NT2/D1 (cell line): ENCODE results near the gene PLEKHA5.
"Not testable (repeated sequence)": the region's sequence is repeated elsewhere in the genome, so short reads cannot be mapped to it uniquely, and the experiment has no call there.

Experiments used
- DNase-seq: peaks from one replicate; pipeline ENCODE4 v3.0.0-alpha.2; 2011; ENCODE audit warnings: low read depth, low spot score
- H3K27me3 ChIP-seq: 2 replicates; pipeline ENCODE4 v1.6.0; 2011; ENCODE audit warnings: mild to moderate bottlenecking; ENCODE audit not compliant: insufficient read length, insufficient read depth
- H3K36me3 ChIP-seq: 2 replicates; pipeline ENCODE4 v1.6.1; 2011; ENCODE audit warnings: mild to moderate bottlenecking, low read length, mixed read lengths; ENCODE audit not compliant: insufficient read depth, insufficient read length
- H3K4me1 ChIP-seq: 2 replicates; pipeline ENCODE4 v1.5.1; 2011; ENCODE audit not compliant: insufficient read depth, insufficient read length
- H3K4me3 ChIP-seq: 2 replicates; pipeline ENCODE4 v1.5.1; 2011; ENCODE audit warnings: low read depth; ENCODE audit not compliant: insufficient read length
- H3K9ac ChIP-seq: 2 replicates; pipeline ENCODE4 v1.6.0; 2011; ENCODE audit warnings: low read depth; ENCODE audit not compliant: insufficient read length
- H3K9me3 ChIP-seq: 2 replicates; pipeline ENCODE4 v1.5.1; 2011; ENCODE audit warnings: mild to moderate bottlenecking, low read length; ENCODE audit not compliant: insufficient read depth
- SUZ12 ChIP-seq: IDR thresholded peaks from 2 replicates; pipeline ENCODE4 v1.6.1; 2011; ENCODE audit not compliant: insufficient read length, insufficient read depth; ENCODE audit errors: extremely low read depth
- YY1 ChIP-seq: IDR thresholded peaks from 2 replicates; pipeline ENCODE4 v1.6.1; 2011; ENCODE audit not compliant: insufficient read length, insufficient read depth
- ZNF274 ChIP-seq: IDR thresholded peaks from 2 replicates; pipeline ENCODE4 v1.6.1; 2011; ENCODE audit warnings: mild to moderate bottlenecking, low read depth, low read length

The PLEKHA5 gene

GRCh38 chr12:19223695-19224094 lies 94.2 kb downstream of the PLEKHA5 start:
- no peak for DNase-seq
- Histone ChIP-seq H3K27me3 (no peaks in the 10 kb centered on the region), H3K9ac (no peak overlapping the region), H3K9me3 (peaks cover 5% of the 10 kb centered on the region; the same call in 1 of the 2 replicates), H3K4me1 (no peaks in the 10 kb centered on the region), H3K4me3 (no peak overlapping the region), H3K36me3 (no peaks in the 10 kb centered on the region)
- TF ChIP-seq ZNF274: no peak
- TF ChIP-seq YY1: no peak
- TF ChIP-seq SUZ12: no peak

DNA sequence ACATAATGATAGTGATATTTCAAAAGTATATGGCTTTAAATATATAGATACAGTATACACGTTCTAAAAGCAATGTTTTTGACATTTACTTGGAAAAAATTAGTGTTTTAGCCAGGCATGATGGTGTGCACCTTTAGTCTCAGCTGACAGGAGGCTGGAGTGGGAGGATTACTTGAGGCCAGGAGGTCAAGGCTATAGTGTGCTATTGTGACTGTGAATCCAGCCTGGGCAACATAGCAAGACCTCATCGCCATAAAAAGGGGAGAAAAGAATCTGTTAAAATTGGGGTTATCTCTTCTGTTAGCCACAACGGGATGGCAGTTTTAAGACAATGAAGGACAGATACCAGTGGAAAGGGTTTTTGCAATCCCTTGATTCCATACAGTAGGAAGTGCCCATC lies 95.2 kb downstream of the PLEKHA5 start:
- TF ChIP-seq YY1 (no peak), SUZ12 (no peak), ZNF274 (no peak)
- H3K4me1 ChIP-seq: no peaks in the 10 kb centered on the region
- H3K9ac ChIP-seq: no peak overlapping the region
- H3K4me3 ChIP-seq: no peak overlapping the region
- peaks cover 16% of the 10 kb centered on the region; the same call in 1 of the 2 replicates for H3K9me3 ChIP-seq
- DNase-seq: no peak
- no peaks in the 10 kb centered on the region for H3K36me3 ChIP-seq
- no peaks in the 10 kb centered on the region for H3K27me3 ChIP-seq

- Histone ChIP-seq H3K27me3 (no peaks in the 10 kb centered on the region), H3K9me3 (peaks cover 41% of the 10 kb centered on the region), H3K4me3 (no peak overlapping the region), H3K36me3 (peaks cover 5% of the 10 kb centered on the region), H3K4me1 (no peaks in the 10 kb centered on the region), H3K9ac (no peak overlapping the region)
- TF ChIP-seq YY1 (no peak), SUZ12 (no peak), ZNF274 (no peak)
- no peak for DNase-seq
Observed at GRCh38 chr12:19227190-19227879, 97.8 kb downstream of the PLEKHA5 start.

DNA sequence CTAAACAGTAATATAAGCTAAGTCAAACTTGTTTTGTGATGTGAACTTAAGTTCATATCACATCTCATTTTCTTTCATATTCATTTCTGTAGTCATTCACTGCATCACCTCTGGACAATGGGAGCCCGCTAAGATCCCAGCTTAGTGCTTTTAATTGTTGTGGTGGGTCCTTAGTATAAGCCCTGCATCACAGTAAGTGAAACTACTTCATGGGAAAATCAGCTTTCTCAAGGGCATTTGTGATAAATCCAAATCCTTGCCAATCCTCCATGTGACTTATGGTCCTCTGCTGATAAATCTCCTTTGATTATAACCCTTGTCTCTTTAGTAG lies 98.3 kb downstream of the PLEKHA5 start:
- no peak overlapping the region for H3K4me3 ChIP-seq

DNA sequence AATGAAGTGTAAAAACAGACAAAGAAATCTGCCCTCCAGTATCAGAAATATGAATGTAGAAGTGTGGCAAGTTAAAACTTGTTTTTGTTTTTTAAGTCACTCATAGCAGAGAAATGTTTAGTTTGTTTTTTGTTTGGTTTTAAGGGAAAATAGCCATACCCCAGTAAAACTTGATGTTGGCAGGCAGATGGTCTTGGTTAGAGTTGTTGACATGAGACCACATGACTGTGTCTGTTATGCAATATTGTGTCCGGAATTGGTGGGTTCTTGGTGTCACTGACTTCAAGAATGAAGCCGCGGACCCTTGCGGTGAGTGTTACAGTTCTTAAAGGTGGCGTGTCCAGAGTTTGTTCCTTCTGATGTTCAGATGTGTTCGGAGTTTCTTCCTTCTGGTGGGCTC lies 99.5 kb downstream of the PLEKHA5 start:
- not testable (repeated sequence) for H3K36me3 ChIP-seq, DNase-seq, H3K9ac ChIP-seq, H3K4me1 ChIP-seq, H3K4me3 ChIP-seq, H3K27me3 ChIP-seq
- peaks cover 43% of the 10 kb centered on the region for H3K9me3 ChIP-seq

More for the DNA sequence above, 98.3 kb downstream of the PLEKHA5 start:
- H3K9me3 ChIP-seq: peaks cover 43% of the 10 kb centered on the region
- TF ChIP-seq YY1: no peak
- no peak for TF ChIP-seq ZNF274
- no peak for TF ChIP-seq SUZ12
- H3K36me3 ChIP-seq: peaks cover 5% of the 10 kb centered on the region
- no peak for DNase-seq
- no peaks in the 10 kb centered on the region for H3K4me1 ChIP-seq
- H3K27me3 ChIP-seq: no peaks in the 10 kb centered on the region
- no peak overlapping the region for H3K9ac ChIP-seq

GRCh38 chr12:19230299-19230866 lies 100.8 kb downstream of the PLEKHA5 start:
- Histone ChIP-seq H3K4me1 (no peaks in the 10 kb centered on the region), H3K9me3 (peaks cover 43% of the 10 kb centered on the region), H3K27me3 (no peaks in the 10 kb centered on the region), H3K9ac (no peak overlapping the region), H3K36me3 (peaks cover 5% of the 10 kb centered on the region), H3K4me3 (no peak overlapping the region)
- TF ChIP-seq YY1 (no peak), SUZ12 (no peak), ZNF274 (no peak)
- no peak for DNase-seq

- H3K36me3 ChIP-seq: peaks cover 5% of the 10 kb centered on the region
- peaks cover 43% of the 10 kb centered on the region for H3K9me3 ChIP-seq
- no peak overlapping the region for H3K9ac ChIP-seq
- no peaks in the 10 kb centered on the region for H3K27me3 ChIP-seq
- H3K4me3 ChIP-seq: no peak overlapping the region
- TF ChIP-seq YY1: no peak
- no peak for TF ChIP-seq ZNF274
- no peak for TF ChIP-seq SUZ12
- no peak for DNase-seq
- no peaks in the 10 kb centered on the region for H3K4me1 ChIP-seq
Observed at GRCh38 chr12:19230896-19231295, 101.4 kb downstream of the PLEKHA5 start.
